HG03342 (cell line): ENCODE data around the gene DPF3.

Source experiments
- ATAC-seq: cut with Tn5 transposase; IDR thresholded peaks from one replicate; pipeline ENCODE4 v1.9.1; 2021; ENCODE audit warnings: mild to moderate bottlenecking, moderate library complexity; ENCODE audit not compliant: unreplicated experiment

Gene DPF3

DNA sequence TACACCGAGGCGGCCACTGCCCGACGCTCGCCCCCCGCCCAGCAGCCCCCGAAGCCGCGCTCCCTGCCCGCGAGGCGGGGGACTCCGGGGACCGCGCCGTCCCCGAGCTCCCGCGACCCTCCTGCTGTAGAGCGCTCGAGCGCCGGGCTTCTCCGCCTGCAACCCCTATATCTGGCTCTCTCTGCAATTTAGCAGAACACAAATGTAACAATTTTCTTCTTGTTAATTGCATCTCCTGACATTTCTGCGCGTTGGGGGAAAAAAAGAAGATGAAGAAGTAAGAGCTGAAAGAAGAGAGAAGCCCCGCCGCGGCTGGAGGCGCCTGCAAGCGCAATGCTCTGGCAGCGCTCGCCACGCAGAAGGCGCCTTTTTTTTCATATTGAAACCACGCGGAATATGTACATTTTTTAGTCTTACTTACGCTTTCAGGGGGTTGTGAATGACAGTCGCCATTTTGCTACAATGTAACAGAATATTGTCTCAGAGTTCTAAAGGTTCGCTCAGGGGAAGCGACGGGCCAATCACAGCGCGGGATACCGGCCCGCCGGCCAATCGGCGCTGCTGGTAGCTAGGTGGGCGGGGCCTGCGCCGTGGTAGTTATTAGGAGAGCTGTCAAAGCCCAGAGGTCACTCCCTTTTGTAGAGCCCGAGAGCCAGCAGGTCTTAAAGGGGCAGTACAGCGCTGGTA lies at the start of gene DPF3:
DPF3 (minus strand) TSS at position 466 of the 687 bp plus-strand sequence; CDS start at position 453, 13 bp downstream.
- ATAC-seq, result peak; percentile 99

DNA sequence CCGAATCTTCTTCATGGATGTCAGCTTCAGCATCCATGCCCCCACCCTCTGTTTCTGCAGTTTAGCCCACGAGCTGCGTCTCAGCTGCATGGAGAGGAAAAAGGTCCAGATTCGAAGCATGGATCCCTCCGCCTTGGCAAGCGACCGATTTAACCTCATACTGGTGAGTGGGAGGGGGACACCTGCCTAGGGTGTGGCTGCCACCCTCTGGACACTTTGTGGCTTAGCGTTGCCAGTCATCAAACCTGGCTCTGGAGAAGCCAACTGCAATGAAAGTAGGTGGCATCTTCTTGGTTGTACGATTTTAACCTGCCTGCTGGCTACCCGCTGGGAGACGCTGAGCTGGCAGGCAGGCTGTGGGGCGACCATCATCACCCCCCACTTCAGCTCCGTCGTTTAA lies 49.0 kb upstream of the DPF3 start:
- no peak for ATAC-seq

DNA sequence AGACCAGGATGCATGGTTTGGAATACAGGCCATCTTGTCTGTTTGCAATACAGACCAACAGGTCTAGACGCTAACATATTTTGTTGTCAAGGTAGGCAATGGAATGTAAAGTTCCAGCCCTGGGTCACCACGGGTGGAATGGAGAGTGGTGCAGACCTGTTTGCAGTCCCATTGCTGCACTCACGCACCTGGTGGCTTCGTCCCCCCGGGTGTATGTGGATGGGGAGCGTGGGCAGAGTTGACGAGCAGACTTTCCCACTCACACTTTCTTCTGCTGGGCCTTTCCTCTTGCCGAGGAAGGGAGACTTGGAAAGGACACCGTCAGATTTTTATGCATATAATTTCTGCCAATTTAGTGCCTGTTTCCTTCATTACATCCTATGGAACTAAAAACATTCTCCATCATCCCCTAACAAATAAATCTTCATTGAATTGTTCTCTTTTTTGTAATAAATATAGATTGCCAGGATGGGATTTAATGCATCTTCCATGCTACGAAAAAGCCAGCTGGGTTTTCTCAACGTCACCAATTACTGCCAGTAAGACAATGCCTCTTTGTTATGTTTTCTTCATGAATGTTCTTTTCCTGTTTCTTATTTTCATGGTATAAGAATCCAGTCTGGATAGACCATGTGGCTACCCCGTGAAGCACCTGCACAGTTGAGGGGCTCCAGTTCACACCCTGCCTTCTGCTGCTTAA lies 47.5 kb upstream of the DPF3 start:
- no peak for ATAC-seq

DNA sequence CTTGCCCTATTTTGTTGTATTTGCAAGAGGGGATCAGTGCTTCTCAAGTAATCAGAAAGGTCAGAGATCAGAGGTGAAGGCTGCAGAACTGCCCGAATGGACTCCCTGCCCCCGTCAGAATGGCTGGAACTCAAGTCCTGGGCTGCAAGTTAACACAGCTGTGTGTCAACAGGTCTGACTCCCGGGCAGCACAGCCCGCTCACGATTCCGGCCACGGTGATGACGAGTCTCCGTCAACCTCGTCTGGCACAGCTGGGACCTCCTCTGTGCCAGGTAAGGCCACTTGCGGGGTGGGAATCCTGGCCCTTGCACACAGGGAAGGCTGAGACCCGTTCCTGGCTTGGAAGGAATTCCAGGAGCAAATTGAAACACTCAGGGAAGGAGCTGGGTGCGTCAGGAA lies 45.7 kb upstream of the DPF3 start:
- ATAC-seq, result no peak

DNA sequence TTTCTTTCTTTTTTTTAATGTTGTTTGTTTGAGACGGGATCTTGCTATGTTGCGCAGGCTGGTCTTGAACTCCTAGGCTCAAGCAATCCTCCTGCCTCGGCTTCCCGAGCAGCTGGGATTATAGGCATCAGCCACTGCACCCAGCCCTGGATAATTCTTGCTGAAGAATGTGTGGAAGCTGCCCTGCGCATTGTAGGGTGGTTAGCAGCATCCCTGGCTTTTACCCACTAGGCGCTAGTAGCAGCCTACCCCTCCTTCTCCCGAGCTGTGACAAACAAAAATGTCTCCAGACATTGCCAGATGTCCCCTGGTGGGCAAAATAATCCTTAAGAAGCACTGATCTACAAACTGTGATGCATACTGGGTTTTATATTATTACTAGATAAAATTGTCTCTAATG lies 39.0 kb upstream of the DPF3 start:
- no peak for ATAC-seq

DNA sequence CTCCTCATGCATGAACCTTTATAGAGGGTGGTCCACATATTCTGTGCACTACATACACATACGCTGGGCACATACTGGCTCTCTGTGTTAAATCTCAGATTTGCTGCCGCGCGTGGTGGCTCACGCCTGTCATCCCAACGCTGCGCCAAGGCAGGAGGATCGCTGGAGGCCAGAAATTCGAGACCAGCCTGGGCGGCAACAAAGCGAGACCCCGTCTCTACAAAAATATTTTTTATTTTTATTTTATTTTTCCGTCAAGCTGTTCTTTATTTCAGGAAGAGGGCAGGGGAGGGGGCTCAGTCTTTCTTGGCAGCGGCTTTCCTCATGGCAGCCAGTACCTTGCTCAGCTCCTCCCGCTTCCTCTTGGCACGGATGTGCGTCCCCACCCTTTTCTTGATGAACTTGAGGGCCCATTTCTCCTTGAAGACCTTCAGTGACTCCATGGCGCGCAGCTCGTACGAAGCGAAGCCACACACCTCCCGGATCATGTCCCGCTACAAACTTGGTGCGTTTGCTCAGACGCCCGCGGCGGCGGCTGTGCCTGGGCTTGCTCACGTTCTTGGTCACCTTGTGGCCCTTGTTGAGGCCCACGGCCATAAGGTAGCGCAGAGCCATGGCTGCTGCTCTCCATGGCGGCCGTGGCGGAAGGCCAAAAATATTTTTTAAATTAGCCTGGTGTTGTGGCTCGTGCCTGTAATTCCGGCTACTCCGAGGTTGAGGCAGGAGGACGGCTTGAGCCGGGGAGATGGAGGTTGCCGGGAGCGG lies 35.6 kb upstream of the DPF3 start:
- ATAC-seq, result no peak

DNA sequence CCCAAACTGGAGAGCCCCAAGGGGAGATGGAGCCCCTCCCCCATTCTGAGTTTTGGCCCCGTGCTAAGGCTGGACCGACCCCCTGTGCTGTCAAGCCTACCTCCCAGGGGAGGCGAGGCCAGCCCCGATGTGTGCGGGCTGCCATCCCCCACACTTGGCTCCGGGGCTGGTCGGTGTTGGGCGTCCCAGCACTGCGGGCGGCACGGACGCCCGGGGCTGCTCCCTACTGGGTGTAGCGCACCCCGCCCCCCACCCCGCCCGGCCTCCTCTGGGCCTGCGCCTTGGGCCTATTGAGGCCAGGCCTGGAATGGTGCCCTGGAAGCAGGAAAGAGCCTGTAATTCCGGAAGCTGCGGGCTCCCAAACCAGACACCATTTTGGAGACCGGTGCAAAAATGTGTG lies 35.0 kb upstream of the DPF3 start:
- no peak for ATAC-seq

DNA sequence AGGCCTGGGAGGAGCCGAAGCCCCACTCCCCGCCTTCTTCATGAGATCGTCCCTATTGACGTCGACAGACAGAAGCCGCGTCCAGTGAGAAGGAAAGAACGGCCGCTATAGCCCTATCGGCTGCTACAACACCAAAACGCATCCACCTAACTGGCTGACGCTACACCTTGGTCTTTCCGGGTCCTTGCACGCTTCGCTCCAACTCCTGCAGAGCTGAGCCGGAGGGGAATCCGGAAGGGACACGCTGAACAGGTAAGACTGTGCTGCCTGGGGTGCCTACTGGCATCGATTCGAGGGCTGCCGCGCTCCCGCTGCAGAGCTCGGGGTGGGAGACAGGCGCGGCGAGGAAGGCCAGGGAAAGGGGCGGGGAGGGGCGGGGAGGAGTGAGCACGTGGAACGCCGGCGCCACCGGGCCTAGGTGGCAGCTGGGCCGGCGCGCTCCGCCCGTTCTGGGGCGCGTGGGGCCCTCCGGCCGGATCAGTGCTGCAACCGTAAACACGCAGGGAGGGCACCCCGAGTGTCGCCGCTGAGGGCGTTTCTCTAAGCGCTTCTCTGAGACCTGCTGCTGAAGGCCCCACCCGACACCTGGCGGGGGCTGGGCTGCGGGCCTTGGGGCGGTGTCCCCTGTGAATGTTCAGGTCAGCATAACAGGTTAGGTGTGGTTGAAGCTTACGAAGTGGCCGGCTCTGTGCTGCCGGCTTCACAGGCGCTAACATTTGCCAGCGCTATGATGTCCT lies 32.6 kb upstream of the DPF3 start, which contains the start of gene DCAF4:
DCAF4 (plus strand) TSS at position 173 of the 737 bp plus-strand sequence. CDS start 11,515 bp downstream, outside the sequence.
- peak; percentile 98 for ATAC-seq

DNA sequence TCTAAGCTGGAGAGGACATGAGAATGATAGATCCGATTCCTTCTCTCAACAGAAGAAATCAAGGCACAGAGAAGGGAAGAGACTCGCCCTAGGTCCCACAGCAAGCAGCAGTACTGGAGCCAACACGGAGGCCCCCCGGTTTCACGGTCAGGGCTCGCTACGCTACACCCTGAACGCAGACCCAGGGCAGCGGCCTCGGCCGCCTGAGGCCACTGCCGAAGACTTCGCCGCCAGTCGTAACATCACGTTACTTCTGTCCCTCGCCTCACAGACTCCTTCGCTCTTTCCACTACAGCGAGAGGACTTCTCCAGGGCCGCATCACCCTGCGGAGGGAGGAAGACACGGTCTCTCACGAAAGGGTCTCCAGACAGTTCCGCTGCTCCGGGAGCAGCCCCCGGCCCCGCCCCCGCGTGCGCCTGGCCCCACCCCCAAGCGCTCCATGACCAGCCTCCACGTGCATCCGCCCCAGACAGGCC lies 32.0 kb upstream of the DPF3 start:
- peak; percentile 19 for ATAC-seq

DNA sequence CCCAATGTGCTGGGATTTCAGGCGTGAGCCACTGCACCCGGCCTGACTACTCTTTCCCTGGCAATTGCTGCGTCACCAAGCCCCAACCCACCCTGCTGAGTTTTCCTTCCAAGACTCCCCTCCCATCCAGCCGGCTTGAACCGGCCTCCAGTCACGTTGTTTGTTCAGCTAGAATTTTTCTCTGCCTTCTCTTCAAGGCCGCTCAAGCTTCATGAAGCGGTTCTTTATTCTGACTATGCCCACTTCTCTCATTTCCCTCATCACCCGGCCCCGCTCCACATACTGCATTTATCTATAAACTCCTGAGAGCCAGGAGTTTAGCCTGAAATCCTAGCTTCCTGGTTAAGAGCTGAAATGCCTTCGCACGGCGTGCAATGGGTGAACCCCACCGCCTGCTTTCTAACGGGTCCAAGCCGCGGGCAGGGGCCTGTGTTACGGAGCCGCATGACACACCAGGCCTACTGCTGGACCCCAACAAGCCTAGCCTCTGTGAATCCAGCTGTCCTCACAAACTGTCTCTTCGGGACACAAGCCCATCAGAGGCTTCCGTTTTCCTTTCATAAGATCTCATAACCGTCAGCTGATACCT lies 31.4 kb upstream of the DPF3 start:
- no peak for ATAC-seq

DNA sequence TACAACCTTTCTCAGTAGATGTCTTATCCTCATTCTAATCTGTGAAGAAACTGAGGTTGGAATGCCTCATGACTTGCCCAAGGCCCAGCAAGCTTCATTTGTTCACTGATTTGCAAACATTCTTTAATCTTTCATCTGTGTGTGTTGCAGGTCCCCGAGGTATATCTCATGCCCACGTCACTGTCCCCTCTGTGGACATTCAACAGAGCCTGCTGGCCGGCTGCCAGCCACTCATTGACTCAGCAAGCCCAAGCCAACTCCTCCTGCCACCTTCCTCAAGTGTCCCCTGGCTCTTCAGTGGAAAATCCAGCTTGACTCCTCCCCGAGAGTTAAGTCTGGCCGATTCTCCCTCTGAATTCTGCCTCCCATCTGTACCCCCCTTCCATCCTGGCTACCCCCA lies 30.4 kb upstream of the DPF3 start:
- ATAC-seq, result no peak

DNA sequence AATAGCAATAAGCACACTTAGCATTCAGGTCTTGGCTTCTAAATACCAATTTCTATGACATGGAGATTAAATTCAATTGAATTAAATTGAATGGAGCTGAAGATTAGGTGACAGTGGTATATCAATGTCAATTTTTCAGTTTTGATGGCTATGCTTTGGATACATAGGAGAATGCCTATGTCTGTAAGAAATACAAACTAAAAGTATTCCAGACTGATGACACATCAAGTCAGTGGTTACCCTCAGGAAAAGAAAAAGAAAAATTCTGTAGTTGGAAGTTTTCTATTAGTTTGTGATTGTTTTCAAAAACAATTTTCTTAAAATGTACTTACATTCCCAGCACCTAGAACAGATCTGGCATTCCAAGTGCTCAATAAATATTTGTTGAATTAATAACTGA lies 27.5 kb upstream of the DPF3 start:
- ATAC-seq, result no peak

DNA sequence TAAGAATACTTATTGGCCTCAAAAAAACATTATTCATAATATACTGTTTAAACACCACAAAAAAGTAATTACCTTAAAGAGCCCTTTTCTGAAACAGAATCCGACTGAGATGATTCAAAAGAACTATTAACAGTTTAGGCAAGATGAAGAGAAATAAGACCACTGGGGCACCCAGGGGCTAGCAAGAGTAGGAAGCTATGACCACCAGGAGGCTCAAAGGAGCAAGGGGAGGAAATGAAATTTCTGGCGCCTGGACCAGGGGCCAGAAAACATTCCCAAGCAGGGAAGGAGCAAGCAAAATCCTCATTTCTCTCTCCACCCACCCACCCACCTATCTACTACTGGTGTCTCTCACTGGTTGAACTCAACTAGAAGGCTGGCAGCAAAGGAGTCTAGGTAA lies 26.1 kb upstream of the DPF3 start:
- ATAC-seq, result no peak

DNA sequence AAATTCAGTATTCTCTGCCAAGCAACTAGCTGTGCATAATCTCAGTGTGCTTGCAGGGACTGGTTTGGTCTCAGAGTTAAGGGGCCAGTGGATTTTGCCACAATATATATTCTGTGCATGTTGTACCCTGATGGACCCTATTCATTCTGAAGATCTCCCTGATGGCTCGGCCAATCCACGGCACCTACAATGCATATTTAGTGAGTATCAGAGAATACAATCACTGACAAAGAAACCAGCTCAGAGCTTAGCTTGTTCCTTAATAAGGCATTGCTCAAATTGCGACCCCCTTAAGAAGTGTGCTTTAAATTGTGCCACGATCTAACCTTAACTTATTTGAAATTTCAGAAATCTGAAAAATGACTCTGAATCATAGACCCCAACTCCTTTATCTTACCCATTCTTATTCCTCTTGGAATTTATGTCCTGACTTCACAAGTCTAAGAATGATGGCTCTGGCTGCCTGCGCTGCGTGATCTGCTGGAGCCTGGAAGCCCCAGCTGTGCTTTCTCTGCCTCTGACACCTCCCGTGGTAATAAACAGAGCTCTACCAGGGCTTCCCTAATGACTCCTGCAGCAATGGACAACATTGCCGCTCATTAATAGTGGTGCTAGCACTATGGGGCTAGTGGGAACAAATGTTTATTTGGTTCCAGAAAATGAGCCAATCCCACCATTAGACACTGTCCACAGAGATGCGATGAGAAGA lies 23.3 kb upstream of the DPF3 start:
- ATAC-seq, result no peak

DNA sequence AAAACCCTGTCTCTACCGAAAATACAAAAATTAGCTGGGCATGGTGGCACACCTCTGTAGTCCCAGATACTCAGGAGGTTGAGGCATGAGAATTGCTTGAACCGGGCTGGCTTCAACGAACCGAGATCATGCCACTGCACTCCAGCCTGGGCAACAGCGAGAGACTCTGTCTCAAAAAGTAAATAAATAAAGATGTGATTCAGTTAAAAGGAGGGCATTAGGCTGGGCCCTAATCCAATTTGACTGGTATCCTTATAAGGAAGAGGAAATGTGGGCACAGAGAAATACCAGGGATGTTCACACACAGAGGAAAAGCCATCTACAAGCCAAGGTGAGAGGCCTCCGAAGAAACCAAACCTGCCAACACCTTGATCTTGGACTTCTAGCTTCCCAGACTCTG lies 22.3 kb upstream of the DPF3 start:
- no peak for ATAC-seq

DNA sequence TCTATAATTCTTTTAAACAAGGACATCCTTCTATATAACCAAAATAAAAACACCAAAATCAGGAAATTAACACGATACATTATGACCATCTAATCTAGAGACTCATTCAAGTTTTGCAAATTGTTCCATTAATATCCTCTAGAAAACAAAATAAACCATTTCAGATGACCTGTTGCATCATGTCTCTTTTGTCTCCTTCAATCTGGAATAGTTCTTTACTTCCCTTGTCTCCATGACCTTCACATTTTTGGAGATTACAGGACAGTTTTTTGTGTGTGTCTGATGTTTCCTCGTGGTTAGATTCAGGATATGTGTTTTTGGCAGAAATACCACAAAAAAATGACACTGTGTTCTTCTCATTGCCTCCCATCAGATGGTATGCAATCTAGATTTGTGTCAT lies 19.9 kb upstream of the DPF3 start:
- ATAC-seq, result no peak

DNA sequence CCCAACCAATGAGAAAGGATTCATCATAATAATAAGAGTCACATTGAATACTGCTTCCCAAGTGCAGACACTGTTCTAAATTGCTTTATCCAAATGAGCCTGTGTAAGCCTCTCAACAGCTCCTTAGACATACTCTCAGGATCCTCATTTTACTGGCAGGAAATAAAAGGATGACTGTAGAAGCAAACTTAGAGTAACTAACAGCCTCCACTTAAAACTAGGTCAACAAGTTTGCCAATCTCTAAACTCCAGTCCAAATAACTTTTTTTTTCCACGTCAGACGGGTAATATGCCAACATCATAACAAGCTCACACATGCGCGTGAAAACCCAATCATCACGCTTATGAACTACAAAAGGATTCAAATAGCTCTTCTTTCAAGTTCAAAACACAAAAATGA lies 15.3 kb upstream of the DPF3 start:
- no peak for ATAC-seq

DNA sequence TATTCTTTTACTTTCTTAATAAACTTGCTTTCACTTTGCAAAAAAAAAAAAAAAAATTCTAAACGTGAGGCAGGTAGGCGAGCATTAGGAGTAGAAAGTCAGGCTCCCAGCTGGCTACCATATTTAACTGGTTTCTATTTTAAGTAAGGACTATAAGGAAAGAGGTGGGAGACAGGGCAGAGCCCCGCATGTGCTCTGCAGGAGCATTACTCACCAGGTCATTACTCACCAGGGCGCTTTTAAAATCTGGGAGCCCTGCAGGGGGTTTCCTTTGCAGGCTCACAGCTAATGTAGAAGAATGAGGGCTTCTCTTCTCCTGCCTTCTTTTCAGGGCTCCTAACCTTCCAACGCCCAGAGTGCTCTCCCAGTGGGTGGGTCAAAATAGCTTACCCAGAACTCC lies 14.0 kb upstream of the DPF3 start:
- ATAC-seq, result no peak

DNA sequence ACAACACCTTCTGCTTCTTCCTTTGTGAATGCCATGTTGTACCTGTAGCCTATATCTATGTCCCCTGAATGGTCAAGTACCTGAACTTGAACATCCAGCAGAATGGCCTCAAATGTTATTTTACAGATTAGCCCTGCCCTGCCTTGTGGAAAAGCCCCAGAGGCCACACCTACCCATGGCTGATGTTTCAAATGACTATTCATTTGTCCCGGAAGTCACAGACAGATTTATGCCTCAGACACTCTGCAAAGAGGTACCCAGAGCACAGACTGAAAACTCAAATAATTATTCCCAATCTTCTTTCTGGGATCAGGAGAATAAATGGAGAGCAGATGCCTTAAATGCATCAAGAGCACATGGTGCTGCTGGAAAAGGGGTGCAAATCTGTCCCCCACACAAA lies 13.0 kb upstream of the DPF3 start:
- no peak for ATAC-seq

DNA sequence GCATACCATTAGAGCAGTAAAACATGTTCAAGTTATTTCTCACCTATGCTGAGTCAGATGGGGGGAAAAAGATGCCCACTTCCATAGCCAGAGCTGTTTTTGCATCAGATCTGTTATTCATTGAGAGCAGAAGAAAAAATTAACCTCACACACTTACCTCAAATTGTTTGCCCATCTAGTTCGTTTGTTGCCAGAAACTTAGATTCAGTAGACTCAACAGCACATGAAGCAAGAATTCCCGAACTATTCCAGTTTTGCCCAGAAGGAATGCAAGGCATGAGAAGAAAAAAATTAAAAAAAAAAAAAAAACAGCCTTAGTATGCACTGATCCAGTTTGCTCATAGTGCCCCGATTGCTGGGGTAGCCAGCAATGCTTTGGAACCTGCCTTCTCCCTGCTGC lies 12.4 kb upstream of the DPF3 start:
- no peak for ATAC-seq
